HepG2 (cell line): Measurements from ENCODE around the gene CLCN1. TPM values are rescaled to one million over a fixed set of nuclear protein-coding genes. Genes with fewer than 3 reads are reported as not detected.
A peak's percentile ranks its signal among the peaks of the same experiment; 100 is the strongest.

Source experiments
- ARID2 ChIP-seq: sonication (generic); formaldehyde crosslinking; IDR thresholded peaks from 2 replicates; pipeline ENCODE4 v1.8.1; 2022; ENCODE audit warnings: mild to moderate bottlenecking, missing genetic modification reagents, borderline replicate concordance
- BRCA1 ChIP-seq: sonication (generic); formaldehyde crosslinking; IDR thresholded peaks from 2 replicates; pipeline ENCODE4 v1.4.0; 2020; ENCODE audit warnings: missing genetic modification reagents
- DNMT1 ChIP-seq: sonication (generic); formaldehyde crosslinking; IDR thresholded peaks from 2 replicates; pipeline ENCODE4 v1.5.1; 2020; ENCODE audit warnings: mild to moderate bottlenecking, missing genetic modification reagents
- ERF ChIP-seq: IDR thresholded peaks from 2 replicates; pipeline ENCODE4 v1.6.1; 2018; ENCODE audit warnings: missing biosample characterization, missing genetic modification reagents
- ETV6 ChIP-seq: sonication (generic); formaldehyde crosslinking; conservative IDR thresholded peaks from 2 replicates; pipeline ENCODE4 v1.4.0; 2020; ENCODE audit warnings: missing genetic modification reagents
- HMG20A ChIP-seq: IDR thresholded peaks from 2 replicates; pipeline ENCODE4 v1.6.1; 2016; ENCODE audit warnings: borderline replicate concordance
- MIER2 ChIP-seq: IDR thresholded peaks from 2 replicates; pipeline ENCODE4 v1.6.1; 2016; ENCODE audit warnings: missing biosample characterization, missing genetic modification reagents
- MXI1 ChIP-seq: IDR thresholded peaks from 3 replicates; pipeline ENCODE4 v1.6.1; 2012; ENCODE audit warnings: low read depth, low read length, inconsistent platforms, borderline replicate concordance
- NFYB ChIP-seq: sonication (generic); formaldehyde crosslinking; IDR thresholded peaks from 2 replicates; pipeline ENCODE4 v1.4.0; 2020; ENCODE audit warnings: missing genetic modification reagents
- RBM22 ChIP-seq: fragments of 200-400 bp; formaldehyde crosslinking; optimal IDR thresholded peaks from 2 replicates; pipeline ENCODE3; 2017; ENCODE audit warnings: mild to moderate bottlenecking, low read length, moderate library complexity
- SAFB2 ChIP-seq: sonication (generic); formaldehyde crosslinking; IDR thresholded peaks from 2 replicates; pipeline ENCODE4 v1.5.1; 2020; ENCODE audit warnings: missing genetic modification reagents, low read depth, mild to moderate bottlenecking, borderline replicate concordance
- SNAPC2 ChIP-seq: sonication (generic); formaldehyde crosslinking; IDR thresholded peaks from 2 replicates; pipeline ENCODE4 v1.8.1; 2022; ENCODE audit warnings: mild to moderate bottlenecking, missing genetic modification reagents
- TBX2 ChIP-seq: sonication (generic); formaldehyde crosslinking; IDR thresholded peaks from 2 replicates; pipeline ENCODE4 v1.5.0; 2020; ENCODE audit warnings: missing genetic modification reagents, mild to moderate bottlenecking, borderline replicate concordance
- ZNF383 ChIP-seq: sonication (generic); formaldehyde crosslinking; IDR thresholded peaks from 2 replicates; pipeline ENCODE4 v1.4.0; 2020; ENCODE audit warnings: missing genetic modification reagents, mild to moderate bottlenecking, borderline replicate concordance
- ZNF468 ChIP-seq: sonication (generic); formaldehyde crosslinking; IDR thresholded peaks from 2 replicates; pipeline ENCODE4 v1.8.0; 2022; ENCODE audit warnings: mild to moderate bottlenecking, moderate library complexity, missing genetic modification reagents
- ZNF510 ChIP-seq: sonication (generic); formaldehyde crosslinking; IDR thresholded peaks from 2 replicates; pipeline ENCODE4 v1.4.0; 2020; ENCODE audit warnings: low read depth, mild to moderate bottlenecking, missing genetic modification reagents
- ZNF709 ChIP-seq: sonication (generic); formaldehyde crosslinking; IDR thresholded peaks from 2 replicates; pipeline ENCODE4 v1.5.0; 2020; ENCODE audit warnings: mild to moderate bottlenecking, missing genetic modification reagents
- ZNF768 ChIP-seq: sonication (generic); formaldehyde crosslinking; IDR thresholded peaks from 2 replicates; pipeline ENCODE4 v1.4.0; 2020; ENCODE audit warnings: missing genetic modification reagents
- ZNF775 ChIP-seq: sonication (generic); formaldehyde crosslinking; IDR thresholded peaks from 2 replicates; pipeline ENCODE4 v1.4.0; 2020; ENCODE audit warnings: missing genetic modification reagents, mild to moderate bottlenecking, moderate library complexity, borderline replicate concordance
- ZSCAN31 ChIP-seq: sonication (generic); formaldehyde crosslinking; IDR thresholded peaks from 2 replicates; pipeline ENCODE4 v1.5.0; 2020; ENCODE audit warnings: low read depth, mild to moderate bottlenecking, missing genetic modification reagents
- polyA plus RNA-seq, 8 experiments: library from polyadenylated mRNA; depleted of rRNA in 3 of 8; stranded (reverse) in 7 of 8; unstranded in 1 of 8; fragments of >200 nt; fragmentation: Illumina TruSeq in 4 of 8; extraction: Trizol in 4 of 8; gene quantifications; 2 replicates each; pipeline versions ENCODE4 v1.2.1 to v1.2.3, GENCODE V29; 2011 to 2016; ENCODE audit warnings: low read depth in 4 of 8, missing spikeins in 1 of 8, mixed read lengths in 1 of 8; ENCODE audit not compliant: insufficient read depth in 1 of 8
- total RNA-seq, 5 experiments: library from RNA; depleted of rRNA; stranded (reverse); fragments of >200 nt; fragmentation: Illumina TruSeq; extraction: Trizol; gene quantifications; 2 replicates each; pipeline ENCODE4 v1.2.3, GENCODE V29; 2016; ENCODE audit warnings: low read depth in 1 of 5
- TF ChIP-seq, protein P1 (sequence below): sonication (generic); formaldehyde crosslinking; IDR thresholded peaks from 2 replicates; pipeline ENCODE4 v1.4.0; 2020; ENCODE audit warnings: missing genetic modification reagents, borderline replicate concordance
- TF ChIP-seq, protein P2 (sequence below): sonication (generic); formaldehyde crosslinking; IDR thresholded peaks from 2 replicates; pipeline ENCODE4 v1.4.0; 2020; ENCODE audit warnings: missing genetic modification reagents

The CLCN1 gene
- total and polyA plus RNA-seq, 2 of the 13 experiments (the other 11 are each of a cell fraction or from before 2014, with no cell fraction given): 0.01 TPM; not detected in 1

DNA sequence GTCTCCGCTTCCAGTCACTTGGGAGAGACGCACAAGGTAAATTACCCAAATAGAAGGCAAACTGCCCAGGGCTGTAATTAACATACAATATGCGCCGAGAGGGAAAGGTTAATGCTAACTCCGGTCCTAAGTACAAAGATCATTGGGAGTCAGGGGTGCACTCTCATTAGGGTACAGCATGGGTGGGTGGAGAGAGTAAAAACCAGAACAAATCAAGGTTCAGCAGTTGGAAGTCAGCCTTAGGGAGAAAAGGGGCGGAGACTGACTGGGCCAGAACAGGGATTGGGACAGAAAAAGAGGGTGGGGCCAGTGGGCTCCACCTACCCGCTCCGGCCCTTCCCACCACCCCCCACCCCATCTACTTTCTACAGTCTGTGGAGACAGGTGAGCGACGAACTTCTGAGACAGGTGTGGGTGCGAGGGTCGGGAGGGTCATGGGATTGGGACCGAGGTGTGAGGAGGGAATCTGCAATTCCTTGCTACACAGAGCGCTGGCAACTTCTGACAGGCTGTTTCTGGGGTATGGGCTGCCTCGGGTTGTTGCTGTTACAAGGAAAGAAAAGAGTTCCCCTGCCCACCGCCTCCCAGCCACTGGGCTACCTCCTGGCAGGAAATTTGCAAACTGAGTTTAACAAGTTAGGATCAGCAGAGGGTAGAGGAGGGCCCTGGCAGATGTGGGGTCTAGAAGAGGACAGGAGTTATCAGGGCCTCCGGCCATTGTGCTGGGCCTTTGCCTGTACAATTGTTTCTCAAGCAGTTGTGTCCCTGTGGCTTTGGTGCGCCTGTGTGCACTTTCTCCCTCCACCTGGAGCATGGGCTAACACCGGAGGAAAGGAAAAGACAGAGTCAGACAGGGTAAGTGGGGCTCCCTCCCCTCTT, 31.1 kb upstream of the CLCN1 start, which contains the start of gene TMEM139 (continued):
- TF ChIP-seq TBX2 (CRISPR knock-in tag) (no peak), ZNF768 (no peak), ETV6 (CRISPR knock-in tag) (no peak), MXI1 (peak; percentile 54; the same call in 1 of the 3 replicates), HMG20A (CRISPR knock-in tag) (0 out of 2 replicates have a peak, but pooled peaks have one; percentile 8), ZNF383 (no peak), ZNF468 (no peak), MIER2 (CRISPR knock-in tag) (no peak), ARID2 (no peak), RBM22 (no peak), NFYB (CRISPR knock-in tag) (peak; percentile 29; the same call in 1 of the 2 replicates), DNMT1 (CRISPR knock-in tag) (no peak), ZNF510 (no peak), ZNF775 (CRISPR knock-in tag) (no peak), ERF (CRISPR knock-in tag) (peak; percentile 39; the same call in 1 of the 2 replicates), ZNF709 (CRISPR knock-in tag) (no peak), ZSCAN31 (CRISPR knock-in tag) (no peak), SNAPC2 (CRISPR knock-in tag) (no peak; the same call in 1 of the 2 replicates), BRCA1 (CRISPR knock-in tag) (no peak), SAFB2 (CRISPR knock-in tag) (no peak)
- TF ChIP-seq, protein P1, sequence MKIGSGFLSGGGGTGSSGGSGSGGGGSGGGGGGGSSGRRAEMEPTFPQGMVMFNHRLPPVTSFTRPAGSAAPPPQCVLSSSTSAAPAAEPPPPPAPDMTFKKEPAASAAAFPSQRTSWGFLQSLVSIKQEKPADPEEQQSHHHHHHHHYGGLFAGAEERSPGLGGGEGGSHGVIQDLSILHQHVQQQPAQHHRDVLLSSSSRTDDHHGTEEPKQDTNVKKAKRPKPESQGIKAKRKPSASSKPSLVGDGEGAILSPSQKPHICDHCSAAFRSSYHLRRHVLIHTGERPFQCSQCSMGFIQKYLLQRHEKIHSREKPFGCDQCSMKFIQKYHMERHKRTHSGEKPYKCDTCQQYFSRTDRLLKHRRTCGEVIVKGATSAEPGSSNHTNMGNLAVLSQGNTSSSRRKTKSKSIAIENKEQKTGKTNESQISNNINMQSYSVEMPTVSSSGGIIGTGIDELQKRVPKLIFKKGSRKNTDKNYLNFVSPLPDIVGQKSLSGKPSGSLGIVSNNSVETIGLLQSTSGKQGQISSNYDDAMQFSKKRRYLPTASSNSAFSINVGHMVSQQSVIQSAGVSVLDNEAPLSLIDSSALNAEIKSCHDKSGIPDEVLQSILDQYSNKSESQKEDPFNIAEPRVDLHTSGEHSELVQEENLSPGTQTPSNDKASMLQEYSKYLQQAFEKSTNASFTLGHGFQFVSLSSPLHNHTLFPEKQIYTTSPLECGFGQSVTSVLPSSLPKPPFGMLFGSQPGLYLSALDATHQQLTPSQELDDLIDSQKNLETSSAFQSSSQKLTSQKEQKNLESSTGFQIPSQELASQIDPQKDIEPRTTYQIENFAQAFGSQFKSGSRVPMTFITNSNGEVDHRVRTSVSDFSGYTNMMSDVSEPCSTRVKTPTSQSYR: no peak; the same call in 1 of the 2 replicates
- TF ChIP-seq, protein P2, sequence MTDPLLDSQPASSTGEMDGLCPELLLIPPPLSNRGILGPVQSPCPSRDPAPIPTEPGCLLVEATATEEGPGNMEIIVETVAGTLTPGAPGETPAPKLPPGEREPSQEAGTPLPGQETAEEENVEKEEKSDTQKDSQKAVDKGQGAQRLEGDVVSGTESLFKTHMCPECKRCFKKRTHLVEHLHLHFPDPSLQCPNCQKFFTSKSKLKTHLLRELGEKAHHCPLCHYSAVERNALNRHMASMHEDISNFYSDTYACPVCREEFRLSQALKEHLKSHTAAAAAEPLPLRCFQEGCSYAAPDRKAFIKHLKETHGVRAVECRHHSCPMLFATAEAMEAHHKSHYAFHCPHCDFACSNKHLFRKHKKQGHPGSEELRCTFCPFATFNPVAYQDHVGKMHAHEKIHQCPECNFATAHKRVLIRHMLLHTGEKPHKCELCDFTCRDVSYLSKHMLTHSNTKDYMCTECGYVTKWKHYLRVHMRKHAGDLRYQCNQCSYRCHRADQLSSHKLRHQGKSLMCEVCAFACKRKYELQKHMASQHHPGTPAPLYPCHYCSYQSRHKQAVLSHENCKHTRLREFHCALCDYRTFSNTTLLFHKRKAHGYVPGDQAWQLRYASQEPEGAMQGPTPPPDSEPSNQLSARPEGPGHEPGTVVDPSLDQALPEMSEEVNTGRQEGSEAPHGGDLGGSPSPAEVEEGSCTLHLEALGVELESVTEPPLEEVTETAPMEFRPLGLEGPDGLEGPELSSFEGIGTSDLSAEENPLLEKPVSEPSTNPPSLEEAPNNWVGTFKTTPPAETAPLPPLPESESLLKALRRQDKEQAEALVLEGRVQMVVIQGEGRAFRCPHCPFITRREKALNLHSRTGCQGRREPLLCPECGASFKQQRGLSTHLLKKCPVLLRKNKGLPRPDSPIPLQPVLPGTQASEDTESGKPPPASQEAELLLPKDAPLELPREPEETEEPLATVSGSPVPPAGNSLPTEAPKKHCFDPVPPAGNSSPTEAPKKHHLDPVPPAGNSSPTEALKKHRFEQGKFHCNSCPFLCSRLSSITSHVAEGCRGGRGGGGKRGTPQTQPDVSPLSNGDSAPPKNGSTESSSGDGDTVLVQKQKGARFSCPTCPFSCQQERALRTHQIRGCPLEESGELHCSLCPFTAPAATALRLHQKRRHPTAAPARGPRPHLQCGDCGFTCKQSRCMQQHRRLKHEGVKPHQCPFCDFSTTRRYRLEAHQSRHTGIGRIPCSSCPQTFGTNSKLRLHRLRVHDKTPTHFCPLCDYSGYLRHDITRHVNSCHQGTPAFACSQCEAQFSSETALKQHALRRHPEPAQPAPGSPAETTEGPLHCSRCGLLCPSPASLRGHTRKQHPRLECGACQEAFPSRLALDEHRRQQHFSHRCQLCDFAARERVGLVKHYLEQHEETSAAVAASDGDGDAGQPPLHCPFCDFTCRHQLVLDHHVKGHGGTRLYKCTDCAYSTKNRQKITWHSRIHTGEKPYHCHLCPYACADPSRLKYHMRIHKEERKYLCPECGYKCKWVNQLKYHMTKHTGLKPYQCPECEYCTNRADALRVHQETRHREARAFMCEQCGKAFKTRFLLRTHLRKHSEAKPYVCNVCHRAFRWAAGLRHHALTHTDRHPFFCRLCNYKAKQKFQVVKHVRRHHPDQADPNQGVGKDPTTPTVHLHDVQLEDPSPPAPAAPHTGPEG (CRISPR knock-in tag): 0 out of 2 replicates have a peak, but pooled peaks have one; percentile 38
